Natural killer cell (primary cell): ENCODE measurements around the gene CYP27C1. TPM values are rescaled to one million over a fixed set of nuclear protein-coding genes. Genes with fewer than 3 reads are reported as not detected.
A peak's percentile ranks its signal among the peaks of the same experiment; 100 is the strongest.

ENCODE experiments used
- ATAC-seq, 3 donors: fragments of 150-1000 bp in 2 of 3; fragments of 200-7000 bp in 1 of 3; cut with Tn5 transposase; 1 replicate in 1 of 3; 2 replicates in 2 of 3; pipeline ENCODE4 v1.10.0; 2021; ENCODE audit warnings: mild to moderate bottlenecking in 2 of 3, moderate library complexity in 2 of 3
- DNase-seq, 2 donors: peaks; one replicate each; pipeline versions ENCODE4 v3.0.0 to v3.0.0-alpha.2; 2013 to 2021; ENCODE audit warnings: mixed read lengths in 1 of 2
- H3K27ac ChIP-seq: one replicate; pipeline ENCODE4 v1.5.1; 2013; ENCODE audit warnings: mild to moderate bottlenecking, low read length
- H3K27me3 ChIP-seq: one replicate; pipeline ENCODE4 v1.6.1; 2013; ENCODE audit warnings: low read length; ENCODE audit not compliant: control insufficient read depth, insufficient read depth
- H3K36me3 ChIP-seq: one replicate; pipeline ENCODE4 v1.6.1; 2013; ENCODE audit warnings: low read length; ENCODE audit not compliant: control insufficient read depth, insufficient read depth
- H3K4me1 ChIP-seq: one replicate; pipeline ENCODE4 v1.6.1; 2013; ENCODE audit warnings: low read length; ENCODE audit not compliant: control insufficient read depth, insufficient read depth
- H3K4me3 ChIP-seq: one replicate; pipeline ENCODE4 v1.5.1; 2013; ENCODE audit warnings: low read length
- H3K9me3 ChIP-seq: one replicate; pipeline ENCODE4 v1.6.1; 2013; ENCODE audit warnings: low read length; ENCODE audit not compliant: control insufficient read depth, insufficient read depth
- H3K27ac Mint-ChIP-seq, 2 donors: one replicate each; pipeline ENCODE4 v1.8.0; 2022; ENCODE audit warnings: mild to moderate bottlenecking in 2 of 2, mixed read lengths in 2 of 2, moderate library complexity in 1 of 2
- H3K27me3 Mint-ChIP-seq, 2 donors: one replicate each; pipeline ENCODE4 v1.8.0; 2022; ENCODE audit warnings: low read depth in 2 of 2, mixed read lengths in 2 of 2
- H3K36me3 Mint-ChIP-seq: one replicate; pipeline ENCODE4 v1.8.0; 2022; ENCODE audit warnings: mixed read lengths
- H3K4me1 Mint-ChIP-seq, 2 donors: one replicate each; pipeline ENCODE4 v1.8.0; 2022; ENCODE audit warnings: mixed read lengths in 2 of 2
- H3K4me3 Mint-ChIP-seq: one replicate; pipeline ENCODE4 v1.8.0; 2022; ENCODE audit warnings: mild to moderate bottlenecking, moderate library complexity, mixed read lengths
- H3K9me3 Mint-ChIP-seq, 2 donors: one replicate each; pipeline ENCODE4 v1.8.0; 2022; ENCODE audit warnings: mixed read lengths in 2 of 2
- CTCF ChIP-seq: fragments of 200-600 bp; IDR thresholded peaks from one replicate; pipeline ENCODE4 v1.8.0; 2022; ENCODE audit warnings: antibody characterized with exemption
- WGBS: methylation state at CpG from one replicate; pipeline ENCODE4 v1.1.7; 2013; ENCODE audit warnings: missing lambda C conversion rate; ENCODE audit not compliant: insufficient coverage; 5-methylcytosine and 5-hydroxymethylcytosine counted together
- intact Hi-C: fragments of 100-400 bp; cut with micrococcal nuclease; formaldehyde crosslinking; loops from one replicate; pipeline ENCODE4 v1.14.2; 2022
- total RNA-seq, 4 donors: library from RNA; stranded (reverse); fragments of 120-200 nt in 1 of 4; gene quantifications; one replicate each; pipeline versions ENCODE4 v1.2.3 to v1.2.4, GENCODE V29; 2013 to 2022

CYP27C1 gene
- total RNA-seq, 3 donors from 2014 or later (not counting 1 experiment from before 2014, with no cell fraction given), result not detected

- 56% methylated on average over 9 of the region's 9 CpGs for WGBS
- H3K9me3 ChIP-seq, result no peaks in the 10 kb centered on the region
- peaks cover 5% of the 10 kb centered on the region for H3K4me1 ChIP-seq
- intact Hi-C loops, result no loop called here
- ATAC-seq (no peak), DNase-seq (peak in 1 of 2 donors; percentile 14)
- H3K27me3 Mint-ChIP-seq, result peaks cover 18 to 26% of the 10 kb centered on the region in 2 donors
- H3K4me3 ChIP-seq, result no peak overlapping the region
- no peak overlapping the region for H3K4me3 Mint-ChIP-seq
- peaks cover 4% of the 10 kb centered on the region for H3K27me3 ChIP-seq
- peaks cover 0 to 4% of the 10 kb centered on the region in 2 donors for H3K9me3 Mint-ChIP-seq
- H3K36me3 ChIP-seq, result no peaks in the 10 kb centered on the region
- H3K27ac ChIP-seq, result no peak overlapping the region
- H3K36me3 Mint-ChIP-seq, result peaks cover 7% of the 10 kb centered on the region
- peaks cover 0 to 5% of the 10 kb centered on the region in 2 donors for H3K4me1 Mint-ChIP-seq
- TF ChIP-seq CTCF, result no peak
- H3K27ac Mint-ChIP-seq, result no peak overlapping the region
These were observed 35.0 kb downstream of the CYP27C1 start for GRCh38 chr2:127185093-127185492.

DNA sequence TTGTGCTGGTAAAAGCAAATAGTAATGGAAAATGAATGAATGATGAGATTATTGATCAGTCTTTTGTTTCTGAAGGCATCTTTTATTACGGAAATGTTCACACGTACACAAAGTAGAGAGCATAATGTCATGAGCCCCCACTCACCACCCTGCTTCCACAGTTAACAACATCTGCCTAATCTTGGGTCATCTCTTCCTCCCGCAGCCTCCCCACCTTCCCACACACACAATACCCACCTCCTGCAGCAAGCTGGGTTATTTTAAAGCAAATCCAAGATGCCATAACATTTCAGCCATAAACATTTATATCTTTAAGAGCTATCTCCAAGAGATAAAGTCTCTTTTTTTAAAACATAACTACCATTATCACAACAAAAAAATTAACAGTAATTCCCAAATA is 36.3 kb downstream of the CYP27C1 start:
- no peak overlapping the region for H3K27ac Mint-ChIP-seq
- H3K27me3 Mint-ChIP-seq, result peaks cover 20 to 26% of the 10 kb centered on the region in 2 donors
- Histone ChIP-seq H3K27ac (no peak overlapping the region), H3K9me3 (no peaks in the 10 kb centered on the region), H3K27me3 (peaks cover 4% of the 10 kb centered on the region), H3K36me3 (no peaks in the 10 kb centered on the region), H3K4me1 (peaks cover 5% of the 10 kb centered on the region), H3K4me3 (no peak overlapping the region)
- H3K36me3 Mint-ChIP-seq, result peaks cover 7% of the 10 kb centered on the region
- WGBS, result 43% methylated on average over 3 of the region's 3 CpGs
- no peak for TF ChIP-seq CTCF
- H3K9me3 Mint-ChIP-seq, result peaks cover 0 to 4% of the 10 kb centered on the region in 2 donors
- H3K4me3 Mint-ChIP-seq, result no peak overlapping the region
- DNase-seq (no peak), ATAC-seq (no peak)
- intact Hi-C loops, result no loop called here
- H3K4me1 Mint-ChIP-seq, result peaks cover 0 to 5% of the 10 kb centered on the region in 2 donors

DNA sequence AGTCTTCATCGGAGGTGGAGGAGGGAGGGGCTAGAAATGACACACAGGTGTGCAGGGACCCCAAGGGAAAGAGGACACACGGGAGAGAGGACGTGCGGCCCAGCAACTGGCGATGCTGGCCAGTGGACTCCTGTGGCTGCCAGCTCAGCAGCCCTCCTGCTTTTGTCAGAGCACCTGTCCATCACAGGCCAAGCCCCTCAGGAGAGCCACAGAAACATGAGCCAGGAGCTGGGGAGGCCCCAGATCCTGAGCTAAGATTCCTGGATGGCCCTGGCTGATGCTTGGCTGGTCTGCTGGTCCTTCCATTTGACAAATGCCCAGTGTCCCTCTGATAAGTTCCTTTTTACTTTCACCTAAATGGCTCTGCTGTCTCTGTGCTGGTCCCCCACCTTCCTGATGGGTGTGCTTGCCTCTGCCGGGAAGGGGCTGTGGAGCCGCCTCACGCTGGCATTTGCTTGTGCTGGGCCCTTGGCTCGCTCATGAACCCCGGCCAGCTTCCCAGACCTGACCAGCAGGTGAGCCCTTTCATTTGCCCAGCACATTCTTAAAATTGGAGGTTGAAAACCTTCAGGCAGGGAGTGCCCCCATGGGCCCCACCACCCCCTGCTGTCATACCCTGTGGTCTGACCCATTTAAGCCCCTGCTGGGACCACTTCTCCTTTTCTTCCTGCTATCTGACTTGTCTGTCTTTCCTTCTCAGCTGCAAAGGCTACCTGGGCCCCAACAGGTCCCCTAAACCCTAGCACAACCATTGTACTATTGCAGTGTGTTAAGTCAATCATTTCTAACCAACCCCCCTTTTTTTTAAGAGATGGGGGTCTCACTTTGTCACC is 37.3 kb downstream of the CYP27C1 start:
- H3K27me3 ChIP-seq, result peaks cover 4% of the 10 kb centered on the region
- Mint-ChIP-seq H3K27me3 (peaks cover 17 to 26% of the 10 kb centered on the region in 2 donors), H3K36me3 (peaks cover 7% of the 10 kb centered on the region), H3K4me3 (no peak overlapping the region), H3K4me1 (peaks cover 0 to 5% of the 10 kb centered on the region in 2 donors), H3K27ac (no peak overlapping the region), H3K9me3 (peaks cover 0 to 4% of the 10 kb centered on the region in 2 donors)
- intact Hi-C loops, result no loop called here
- peaks cover 5% of the 10 kb centered on the region for H3K4me1 ChIP-seq
- H3K36me3 ChIP-seq, result no peaks in the 10 kb centered on the region
- whole genome bisulfite sequencing, result 82% methylated on average over 10 of the region's 10 CpGs
- DNase-seq (no peak), ATAC-seq (no peak)
- no peak for TF ChIP-seq CTCF
- H3K4me3 ChIP-seq, result no peak overlapping the region
- H3K9me3 ChIP-seq, result no peaks in the 10 kb centered on the region
- no peak overlapping the region for H3K27ac ChIP-seq
